DND-41 (cell line): ENCODE data around the gene GNB2.

Experiments
- CTCF ChIP-seq: IDR thresholded peaks from 2 replicates; pipeline ENCODE4 v1.5.1; 2012; ENCODE audit warnings: borderline replicate concordance, low read length, moderate library complexity, mild to moderate bottlenecking; ENCODE audit not compliant: poor library complexity, severe bottlenecking; ENCODE audit errors: extremely low read depth
- EZH2 ChIP-seq: IDR thresholded peaks from 3 replicates; pipeline ENCODE4 v1.6.1; 2012; ENCODE audit warnings: borderline replicate concordance, low read depth, mild to moderate bottlenecking, moderate library complexity, low read length, inconsistent platforms; ENCODE audit not compliant: severe bottlenecking

- no peak for TF ChIP-seq EZH2
- TF ChIP-seq CTCF = no peak
Observed at GRCh38 chr7:100722480-100723212, 49.1 kb downstream of the GNB2 start.
